GM12875 (cell line): ENCODE measurements around the gene ITGA11.

ENCODE experiments used
- H3K4me3 ChIP-seq: one replicate; pipeline ENCODE4 v1.5.1; 2011; ENCODE audit warnings: low read depth, low read length, control low read depth
- TF ChIP-seq, protein P1 (sequence below): IDR thresholded peaks from 2 replicates; pipeline ENCODE4 v1.5.1; 2011; ENCODE audit warnings: low read depth, mild to moderate bottlenecking, control low read depth, inconsistent platforms, low read length, moderate library complexity, borderline replicate concordance; ENCODE audit not compliant: insufficient read depth

The ITGA11 gene

DNA sequence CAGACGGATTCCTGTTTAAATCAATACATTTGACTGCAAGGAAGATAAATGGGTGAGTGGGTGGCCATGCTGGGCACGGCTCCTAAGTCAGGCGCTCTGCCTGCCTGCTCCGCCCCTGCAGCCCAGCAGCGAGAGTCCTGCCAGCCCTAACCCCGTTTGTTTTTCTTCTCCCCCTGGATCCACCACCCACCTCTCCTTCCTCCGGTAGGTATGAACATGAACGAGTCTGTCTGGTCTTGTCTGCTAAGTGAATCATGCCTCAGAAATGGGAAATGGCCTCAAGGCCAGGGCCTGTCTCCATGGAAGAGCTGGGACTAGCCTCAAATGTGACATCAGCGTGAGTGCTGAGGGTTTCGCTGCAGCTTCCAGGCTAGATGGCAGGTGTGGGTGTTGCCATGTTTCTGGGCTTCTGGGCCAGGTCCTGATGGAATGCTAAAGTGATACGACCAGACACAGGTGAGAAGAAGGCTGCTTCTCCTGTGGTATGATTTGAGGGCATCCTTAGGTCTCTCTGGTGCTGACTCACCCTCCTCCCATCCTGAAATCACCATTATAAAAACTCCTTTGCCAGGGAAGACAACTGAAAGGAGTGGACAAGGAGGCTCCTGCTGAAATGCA, 160.0 kb downstream of the ITGA11 start:
- TF ChIP-seq, protein P1, sequence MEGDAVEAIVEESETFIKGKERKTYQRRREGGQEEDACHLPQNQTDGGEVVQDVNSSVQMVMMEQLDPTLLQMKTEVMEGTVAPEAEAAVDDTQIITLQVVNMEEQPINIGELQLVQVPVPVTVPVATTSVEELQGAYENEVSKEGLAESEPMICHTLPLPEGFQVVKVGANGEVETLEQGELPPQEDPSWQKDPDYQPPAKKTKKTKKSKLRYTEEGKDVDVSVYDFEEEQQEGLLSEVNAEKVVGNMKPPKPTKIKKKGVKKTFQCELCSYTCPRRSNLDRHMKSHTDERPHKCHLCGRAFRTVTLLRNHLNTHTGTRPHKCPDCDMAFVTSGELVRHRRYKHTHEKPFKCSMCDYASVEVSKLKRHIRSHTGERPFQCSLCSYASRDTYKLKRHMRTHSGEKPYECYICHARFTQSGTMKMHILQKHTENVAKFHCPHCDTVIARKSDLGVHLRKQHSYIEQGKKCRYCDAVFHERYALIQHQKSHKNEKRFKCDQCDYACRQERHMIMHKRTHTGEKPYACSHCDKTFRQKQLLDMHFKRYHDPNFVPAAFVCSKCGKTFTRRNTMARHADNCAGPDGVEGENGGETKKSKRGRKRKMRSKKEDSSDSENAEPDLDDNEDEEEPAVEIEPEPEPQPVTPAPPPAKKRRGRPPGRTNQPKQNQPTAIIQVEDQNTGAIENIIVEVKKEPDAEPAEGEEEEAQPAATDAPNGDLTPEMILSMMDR, result no peak
- H3K4me3 ChIP-seq, result no peak overlapping the region

DNA sequence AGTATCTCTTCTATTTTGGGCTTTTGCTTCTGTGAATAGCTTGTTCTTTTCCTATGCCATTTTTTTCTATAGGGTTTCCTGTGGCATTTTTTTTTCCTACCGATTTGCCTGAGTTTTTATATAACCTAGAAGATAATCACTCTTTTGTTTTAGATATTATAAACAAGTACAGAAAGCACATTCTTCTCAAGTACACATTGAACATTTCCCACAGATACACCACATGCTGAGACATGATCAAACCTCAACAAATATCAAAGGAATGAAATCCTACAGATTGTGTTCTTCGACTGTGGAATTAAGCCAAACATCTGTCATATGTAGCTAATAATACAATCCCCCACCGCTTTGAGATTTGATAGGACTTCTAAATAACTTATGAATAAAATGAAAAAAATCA, 163.6 kb downstream of the ITGA11 start:
- no peak overlapping the region for H3K4me3 ChIP-seq
- TF ChIP-seq, protein P1, result no peak

- TF ChIP-seq, protein P1, result no peak
- no peak overlapping the region for H3K4me3 ChIP-seq
Observed at GRCh38 chr15:68265674-68266073, 166.3 kb downstream of the ITGA11 start.

DNA sequence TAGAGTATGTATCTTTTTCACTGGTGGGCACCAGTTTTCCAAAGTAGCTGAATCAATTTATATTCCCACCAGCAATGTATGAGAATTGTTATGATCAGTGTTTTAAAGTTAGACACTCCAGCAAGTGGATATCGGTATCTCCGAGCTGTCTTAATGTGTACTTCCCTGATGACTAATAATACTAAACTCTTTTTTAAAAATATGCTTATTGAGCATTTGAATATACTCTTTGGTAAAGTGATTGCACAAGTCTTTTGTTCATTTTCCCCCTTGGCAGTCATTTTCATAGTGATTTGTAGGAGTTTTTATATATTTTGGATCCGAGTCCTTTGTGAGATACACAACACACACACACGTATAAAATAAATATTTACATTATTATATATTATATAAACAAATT, 166.9 kb downstream of the ITGA11 start:
- no peak overlapping the region for H3K4me3 ChIP-seq
- TF ChIP-seq, protein P1, result no peak

- no peak overlapping the region for H3K4me3 ChIP-seq
- TF ChIP-seq, protein P1, result no peak
Observed at GRCh38 chr15:68264282-68264681, 167.7 kb downstream of the ITGA11 start.

- TF ChIP-seq, protein P1, result no peak
Observed at GRCh38 chr15:68262514-68263356, 169.2 kb downstream of the ITGA11 start.

DNA sequence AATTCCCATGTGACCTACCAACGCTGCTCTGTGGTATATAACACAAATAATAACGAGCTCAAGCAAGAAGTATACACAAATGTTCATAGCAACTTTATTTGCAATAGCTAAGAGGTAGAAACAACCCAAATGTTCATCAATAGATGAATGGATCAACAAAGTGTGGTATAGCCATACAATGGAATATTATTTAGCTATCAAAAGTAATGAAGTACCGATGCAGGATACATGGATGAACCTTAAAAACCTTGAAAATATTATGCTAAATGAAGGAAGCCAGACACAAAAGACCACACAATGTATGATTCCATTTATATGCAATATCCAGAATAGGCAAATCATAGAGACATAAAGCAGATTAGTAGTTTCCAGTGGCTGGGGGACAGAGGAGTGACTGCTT, 170.0 kb downstream of the ITGA11 start:
- TF ChIP-seq, protein P1, result no peak
- H3K4me3 ChIP-seq, result no peak overlapping the region

More at GRCh38 chr15:68262514-68263356, 169.2 kb downstream of the ITGA11 start:
- no peak overlapping the region for H3K4me3 ChIP-seq
